Measurements from ENCODE around the gene ABCC2.
"Not testable (repeated sequence)": the region's sequence is repeated elsewhere in the genome, so short reads cannot be mapped to it uniquely, and the experiment has no call there.

The ABCC2 gene

GRCh38 chr10:99782447-99783286 is at the start of gene ABCC2:
ABCC2 (plus strand) TSS chr10:99782640; CDS start chr10:99782845, 205 bp downstream.
- no peak for DNase-seq (ENCODE audit: low read depth in 1 of 2, low spot score in 1 of 2)

GRCh38 chr10:99733366-99733765 is 49.1 kb upstream of the ABCC2 start:
- DNase-seq (ENCODE audit: low read depth in 1 of 2, low spot score in 1 of 2), result no peak

DNA sequence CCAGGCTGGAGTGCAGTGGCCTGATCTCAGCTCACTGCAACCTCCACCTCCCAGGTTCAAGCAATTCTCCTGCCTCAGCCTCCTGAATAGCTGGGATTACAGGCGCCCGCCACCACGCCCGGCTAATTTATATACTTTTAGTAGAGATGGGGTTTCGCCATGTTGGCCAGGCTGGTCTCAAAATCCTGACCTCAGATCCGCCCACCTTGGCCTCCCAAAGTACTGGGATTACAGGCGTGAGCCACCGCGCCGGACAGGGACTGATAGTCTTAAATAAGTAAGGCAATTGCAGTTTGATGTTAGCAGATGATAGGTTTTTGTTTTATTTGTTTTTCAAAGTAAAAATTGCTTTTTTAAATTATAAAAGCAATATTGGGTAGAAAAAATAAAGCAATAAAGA is 48.3 kb upstream of the ABCC2 start:
- not testable (repeated sequence) for DNase-seq (ENCODE audit: low read depth in 1 of 2, low spot score in 1 of 2)

- DNase-seq (ENCODE audit: low read depth in 1 of 2, low spot score in 1 of 2), result no peak
Observed at GRCh38 chr10:99740260-99740659, 42.2 kb upstream of the ABCC2 start.

DNA sequence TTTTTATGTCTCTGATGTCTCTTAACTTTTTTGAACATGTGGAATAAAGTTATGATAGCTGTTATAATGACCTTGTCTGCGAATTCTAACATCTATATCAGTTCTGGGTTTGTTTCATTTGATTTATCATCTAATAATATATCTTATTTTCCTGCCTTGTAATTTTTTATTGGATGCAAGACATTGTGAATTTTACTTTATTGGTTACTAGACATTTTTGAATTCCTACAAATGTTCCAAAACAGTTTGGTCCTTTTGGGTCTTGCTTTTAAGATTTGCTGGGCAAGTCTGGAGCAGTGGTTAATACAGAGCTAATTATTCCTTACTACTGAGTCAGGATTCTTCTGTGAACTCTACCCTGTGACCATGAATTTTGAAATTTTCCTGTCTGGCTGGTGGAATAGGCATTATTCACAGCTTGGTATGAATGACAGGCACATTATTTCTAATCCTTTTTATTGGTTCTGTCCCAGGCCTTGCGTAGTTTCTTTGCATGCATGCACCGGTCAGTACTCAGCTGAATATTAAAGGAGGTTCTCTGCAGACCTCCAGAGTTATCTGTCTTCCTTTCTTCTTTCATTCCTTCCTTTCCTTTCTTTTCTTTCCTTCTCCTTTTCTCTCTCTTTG is 41.4 kb upstream of the ABCC2 start:
- no peak for DNase-seq (ENCODE audit: low read depth in 1 of 2, low spot score in 1 of 2)

DNA sequence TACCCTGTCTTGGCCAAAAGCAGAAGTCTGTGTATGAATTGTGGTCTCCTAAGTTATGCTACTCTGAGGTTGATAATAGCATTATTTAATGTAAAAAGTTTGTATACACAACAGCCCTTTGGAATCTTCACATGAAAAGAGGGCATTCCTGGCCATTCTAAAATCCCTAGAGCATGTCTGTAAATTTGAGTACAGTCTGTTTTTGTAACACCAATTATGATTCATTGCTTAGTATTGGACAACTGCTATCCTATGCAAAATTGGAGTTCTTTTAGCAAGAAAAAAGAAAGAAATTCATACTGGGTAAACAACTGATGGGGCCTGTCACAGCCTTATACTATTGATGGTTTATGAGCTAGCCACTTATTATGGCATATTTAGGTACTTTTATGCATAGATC is 40.2 kb upstream of the ABCC2 start:
- DNase-seq (ENCODE audit: low read depth in 1 of 2, low spot score in 1 of 2), result no peak

GRCh38 chr10:99742701-99743100 is 39.7 kb upstream of the ABCC2 start:
- no peak for DNase-seq (ENCODE audit: low read depth in 1 of 2, low spot score in 1 of 2)

DNA sequence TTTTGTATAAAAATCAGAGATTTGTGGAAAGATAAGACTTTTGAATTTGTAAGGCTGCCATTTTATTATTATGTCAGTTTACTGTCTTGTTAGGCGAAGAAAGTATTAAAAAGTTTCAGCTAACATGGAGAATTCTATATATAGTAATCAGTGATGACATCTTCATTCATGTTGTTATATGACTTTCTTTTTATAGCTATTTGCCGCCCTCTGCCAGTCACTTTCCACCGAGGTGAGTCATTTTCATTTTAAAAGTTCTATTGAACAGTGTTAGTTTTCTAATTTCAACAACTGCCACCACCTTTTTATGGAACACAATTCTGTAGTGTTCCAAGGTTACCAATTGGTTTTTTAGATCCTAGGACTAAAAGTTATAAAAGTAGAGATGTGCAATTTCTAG is 38.6 kb upstream of the ABCC2 start:
- no peak for DNase-seq (ENCODE audit: low read depth in 1 of 2, low spot score in 1 of 2)

DNA sequence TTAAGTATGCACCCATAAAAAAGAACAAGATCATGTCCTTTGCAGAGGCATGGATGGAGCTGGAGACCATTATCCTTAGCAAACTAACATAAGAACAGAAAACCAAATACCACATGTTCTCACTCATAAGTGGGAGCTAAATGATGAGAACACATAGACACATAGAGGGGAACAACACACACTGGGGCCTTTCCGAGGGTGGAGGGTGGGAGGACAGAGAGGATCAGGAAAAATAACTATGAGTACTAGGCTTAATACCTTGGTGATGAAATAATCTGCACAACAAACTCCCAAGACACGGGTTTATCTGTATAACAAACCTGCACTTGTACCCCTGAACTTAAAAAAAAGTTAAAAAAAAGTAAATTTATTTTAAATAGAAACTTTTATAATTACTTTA is 36.3 kb upstream of the ABCC2 start:
- DNase-seq (ENCODE audit: low read depth in 1 of 2, low spot score in 1 of 2), result not testable (repeated sequence)

- DNase-seq (ENCODE audit: low read depth in 1 of 2, low spot score in 1 of 2), result no peak
Observed at GRCh38 chr10:99748823-99749451, 33.5 kb upstream of the ABCC2 start.

- DNase-seq (ENCODE audit: low read depth in 1 of 2, low spot score in 1 of 2), result no peak
Observed at GRCh38 chr10:99750641-99751040, 31.8 kb upstream of the ABCC2 start.

- no peak for DNase-seq (ENCODE audit: low read depth in 1 of 2, low spot score in 1 of 2)
Observed at GRCh38 chr10:99754670-99755069, 27.8 kb upstream of the ABCC2 start.

DNA sequence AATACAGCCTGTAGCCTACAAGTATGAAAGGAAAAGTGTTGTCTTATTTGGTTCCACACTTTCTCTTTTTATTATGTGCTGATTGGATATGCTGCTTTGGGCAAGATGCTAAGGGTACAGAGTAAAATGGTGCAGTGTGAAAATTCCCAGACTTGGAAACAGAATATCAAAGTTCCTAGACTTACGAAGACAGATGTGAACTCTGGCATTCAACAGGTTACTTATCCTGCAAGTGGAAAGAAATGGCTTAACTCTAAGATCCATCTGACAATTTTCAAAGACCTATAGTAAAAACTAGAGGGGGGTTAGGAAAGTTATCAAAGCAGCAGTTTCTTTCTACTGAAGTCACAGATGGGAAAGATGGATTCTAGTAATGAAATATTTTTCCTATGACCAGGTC is 26.3 kb upstream of the ABCC2 start:
- DNase-seq (ENCODE audit: low read depth in 1 of 2, low spot score in 1 of 2), result no peak

- no peak for DNase-seq (ENCODE audit: low read depth in 1 of 2, low spot score in 1 of 2)
Observed at GRCh38 chr10:99758211-99758891, 24.1 kb upstream of the ABCC2 start.

- DNase-seq (ENCODE audit: low read depth in 1 of 2, low spot score in 1 of 2), result no peak
Observed at GRCh38 chr10:99760321-99760720, 22.1 kb upstream of the ABCC2 start.

DNA sequence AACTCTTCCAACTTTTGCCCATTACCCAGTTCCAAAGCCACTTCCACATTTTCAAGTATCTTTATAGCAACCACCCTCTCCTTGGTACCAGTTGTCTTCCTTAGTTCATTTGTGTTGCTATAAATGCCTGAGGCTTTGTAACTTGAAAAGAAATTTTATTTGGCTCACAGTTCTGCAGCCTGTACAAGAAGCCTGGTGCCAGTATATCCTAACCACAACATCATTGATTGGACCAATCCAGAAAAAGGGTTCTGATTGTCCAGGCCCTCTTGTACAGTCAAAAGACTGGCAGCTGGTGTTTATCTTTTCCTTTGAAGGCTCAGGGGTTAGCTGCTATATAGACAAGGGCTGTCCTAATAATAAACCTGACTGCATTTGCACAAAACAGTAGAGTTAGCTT is 21.1 kb upstream of the ABCC2 start:
- no peak for DNase-seq (ENCODE audit: low read depth in 1 of 2, low spot score in 1 of 2)

DNA sequence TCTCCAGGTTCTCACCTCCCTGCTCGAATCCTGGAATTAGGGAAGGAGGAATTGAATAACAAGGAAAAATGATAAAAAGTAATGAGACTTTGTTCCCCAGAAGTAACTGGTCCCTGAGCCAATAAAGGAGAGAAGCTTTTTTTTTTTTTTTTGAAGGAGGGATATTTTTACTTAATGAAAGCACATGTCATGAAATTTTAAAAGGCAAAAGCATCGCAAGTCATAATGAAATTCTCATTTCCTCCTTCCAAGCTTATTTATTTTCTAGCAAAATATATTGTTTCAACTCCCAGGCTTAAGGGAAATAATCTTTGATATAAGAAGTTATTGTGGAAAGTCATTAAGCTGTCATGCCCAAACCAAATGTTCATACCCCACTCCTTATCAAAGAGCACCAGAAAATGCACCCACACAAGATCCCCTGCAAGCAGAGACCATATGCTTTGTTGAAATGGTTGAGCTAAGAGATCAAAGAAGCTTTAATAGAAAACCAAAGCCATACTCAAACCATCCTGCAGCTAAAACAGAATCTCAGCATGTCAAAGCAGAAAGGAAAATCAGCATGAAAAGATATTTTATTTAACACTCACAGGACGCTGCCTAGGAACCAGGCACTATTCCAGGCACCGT is 16.7 kb upstream of the ABCC2 start:
- DNase-seq (ENCODE audit: low read depth in 1 of 2, low spot score in 1 of 2), result no peak

DNA sequence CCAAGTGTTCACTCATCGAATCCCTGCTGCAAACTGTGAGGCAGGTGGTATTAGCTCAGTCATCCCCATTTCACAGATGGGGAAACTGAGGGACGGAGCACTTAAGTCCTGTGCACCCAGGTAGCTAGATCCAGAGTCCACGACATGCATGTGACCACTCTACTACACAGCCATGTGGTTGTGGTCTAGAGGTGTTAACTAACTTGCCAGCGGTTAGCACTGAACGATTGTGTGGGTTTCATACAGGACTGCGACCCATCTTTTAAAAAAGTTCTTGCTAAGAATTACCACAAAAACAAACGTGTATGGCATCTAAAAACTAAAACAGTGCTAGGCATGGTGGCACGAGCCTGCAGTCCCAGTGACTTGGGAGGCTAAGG is 16.1 kb upstream of the ABCC2 start:
- DNase-seq (ENCODE audit: low read depth in 1 of 2, low spot score in 1 of 2), result no peak

GRCh38 chr10:99767901-99768300 is 14.5 kb upstream of the ABCC2 start:
- DNase-seq (ENCODE audit: low read depth in 1 of 2, low spot score in 1 of 2), result no peak

- no peak for DNase-seq (ENCODE audit: low read depth in 1 of 2, low spot score in 1 of 2)
Observed at GRCh38 chr10:99768556-99768955, 13.9 kb upstream of the ABCC2 start.

DNA sequence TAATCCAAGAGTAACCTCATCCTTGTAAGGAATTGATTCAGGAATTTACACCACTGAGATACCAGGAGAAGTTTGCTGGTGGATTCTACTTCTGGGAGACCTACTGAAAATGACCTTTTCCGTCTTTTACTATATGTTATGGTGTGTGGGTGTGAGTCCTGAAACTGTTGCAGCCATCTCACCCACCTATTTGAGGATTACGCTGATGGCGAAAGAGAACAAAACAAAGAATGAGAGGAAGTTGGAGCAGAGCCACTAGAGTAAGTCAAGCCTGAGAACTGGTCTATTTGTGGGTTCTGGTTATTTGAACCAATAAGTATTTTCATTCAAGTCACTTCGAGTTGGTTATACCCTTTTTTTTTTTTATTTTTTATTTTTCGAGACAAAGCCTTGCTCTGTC is 12.7 kb upstream of the ABCC2 start:
- no peak for DNase-seq (ENCODE audit: low read depth in 1 of 2, low spot score in 1 of 2)

Measured in activated CD4-positive, alpha-beta T cell treated with anti-CD3 and anti-CD28 coated beads, Interleukin-2, amount 50 U/mL, for 24 hours (primary cell).